Neuron (in vitro differentiated cells): ENCODE measurements around the gene SLC2A9.

Source experiments
- H2AFZ ChIP-seq: one replicate; pipeline ENCODE4 v1.6.1; 2013; ENCODE audit warnings: low read depth, mild to moderate bottlenecking, inconsistent platforms, low read length, moderate library complexity
- H3K27me3 ChIP-seq: one replicate; pipeline ENCODE4 v1.6.1; 2013; ENCODE audit warnings: low read length; ENCODE audit not compliant: insufficient read depth
- H3K36me3 ChIP-seq: one replicate; pipeline ENCODE4 v1.6.1; 2013; ENCODE audit warnings: low read length; ENCODE audit not compliant: insufficient read depth
- H3K4me1 ChIP-seq: one replicate; pipeline ENCODE4 v1.6.1; 2013; ENCODE audit warnings: low read length; ENCODE audit not compliant: insufficient read depth
- H3K4me3 ChIP-seq: 2 replicates; pipeline ENCODE4 v1.5.1; 2013; ENCODE audit warnings: mild to moderate bottlenecking, low read length, moderate library complexity
- H3K9me3 ChIP-seq: one replicate; pipeline ENCODE4 v1.6.1; 2013; ENCODE audit warnings: low read length

The SLC2A9 gene

DNA sequence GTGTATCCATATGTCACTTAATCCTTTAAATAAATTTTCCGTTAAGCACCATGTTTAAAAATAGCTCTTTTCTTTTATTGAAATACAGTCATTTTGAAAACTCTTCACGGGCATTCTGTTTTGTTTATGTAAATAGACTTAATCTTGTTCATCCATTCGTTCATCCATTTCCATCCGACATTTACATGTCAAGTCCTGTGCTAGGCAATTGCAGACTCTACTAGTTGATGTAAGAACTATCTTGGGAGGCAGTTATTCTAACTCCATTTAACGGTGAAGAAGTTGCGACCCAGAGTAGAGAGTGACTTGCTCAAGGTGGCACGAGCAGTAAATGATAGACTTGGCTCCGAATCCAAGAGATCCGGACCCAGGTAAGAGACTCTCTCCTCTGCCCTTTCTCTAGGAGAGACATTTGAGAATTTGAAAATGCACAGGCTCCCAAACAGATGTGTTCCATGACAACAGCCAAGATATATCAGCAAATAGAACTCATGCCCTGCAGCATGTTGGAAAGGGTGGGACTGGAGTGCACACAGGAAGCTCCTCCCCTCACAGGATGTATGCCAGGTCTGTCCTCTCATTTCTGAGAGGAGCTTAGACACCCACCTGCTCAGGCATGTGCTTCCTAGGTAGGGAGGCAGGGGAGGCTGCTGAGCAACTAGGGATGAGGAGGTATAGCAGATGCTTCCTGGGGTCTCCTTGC, 175.4 kb downstream of the SLC2A9 start:
- Histone ChIP-seq H3K4me1 (no peaks in the 10 kb centered on the region), H2AFZ (no peak overlapping the region), H3K9me3 (no peaks in the 10 kb centered on the region), H3K27me3 (no peaks in the 10 kb centered on the region), H3K36me3 (no peaks in the 10 kb centered on the region), H3K4me3 (no peak overlapping the region)

DNA sequence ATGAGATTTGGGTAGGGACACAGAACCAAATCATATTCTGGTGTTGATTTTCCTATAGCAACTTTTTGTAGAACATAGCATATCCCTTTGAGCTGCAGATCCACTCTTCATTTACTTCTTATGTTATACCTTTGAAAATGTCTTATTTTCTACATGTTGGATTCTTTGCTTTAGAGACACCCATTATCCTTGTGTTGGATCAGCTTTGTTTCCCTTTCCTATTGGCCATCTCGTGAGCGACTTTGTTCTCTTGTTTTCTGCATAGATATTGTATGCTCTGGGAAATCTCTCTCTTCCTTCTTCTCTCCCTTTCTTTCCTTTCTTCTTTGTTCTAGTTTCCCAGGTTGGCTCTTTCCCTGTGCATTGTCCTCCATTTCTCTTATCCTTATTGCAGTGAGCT, 180.2 kb downstream of the SLC2A9 start:
- Histone ChIP-seq H3K4me1 (no peaks in the 10 kb centered on the region), H3K9me3 (no peaks in the 10 kb centered on the region), H2AFZ (no peak overlapping the region), H3K4me3 (no peak overlapping the region), H3K36me3 (no peaks in the 10 kb centered on the region), H3K27me3 (no peaks in the 10 kb centered on the region)

DNA sequence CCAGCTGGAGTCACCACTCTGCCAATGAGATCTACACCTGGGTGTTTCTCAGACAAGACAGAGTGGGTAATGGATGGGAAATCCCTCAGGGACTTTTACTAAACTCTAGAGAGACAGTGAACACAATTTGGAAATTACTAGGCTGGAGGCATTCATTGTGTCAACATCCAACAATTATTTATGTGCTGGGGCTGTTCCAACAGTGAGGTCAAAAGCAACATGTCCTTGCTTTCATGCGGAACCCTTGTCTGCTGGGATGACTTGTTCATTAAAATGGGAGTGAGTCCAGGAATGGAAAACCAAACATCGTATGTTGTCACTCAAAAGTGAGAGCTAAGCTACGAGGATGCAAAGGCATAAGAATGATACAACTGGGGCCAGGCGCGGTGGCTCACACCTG, 185.9 kb downstream of the SLC2A9 start:
- no peaks in the 10 kb centered on the region for H3K4me1 ChIP-seq
- H3K4me3 ChIP-seq = no peak overlapping the region
- no peaks in the 10 kb centered on the region for H3K27me3 ChIP-seq
- H2AFZ ChIP-seq = no peak overlapping the region
- H3K36me3 ChIP-seq = no peaks in the 10 kb centered on the region
- H3K9me3 ChIP-seq = no peaks in the 10 kb centered on the region

DNA sequence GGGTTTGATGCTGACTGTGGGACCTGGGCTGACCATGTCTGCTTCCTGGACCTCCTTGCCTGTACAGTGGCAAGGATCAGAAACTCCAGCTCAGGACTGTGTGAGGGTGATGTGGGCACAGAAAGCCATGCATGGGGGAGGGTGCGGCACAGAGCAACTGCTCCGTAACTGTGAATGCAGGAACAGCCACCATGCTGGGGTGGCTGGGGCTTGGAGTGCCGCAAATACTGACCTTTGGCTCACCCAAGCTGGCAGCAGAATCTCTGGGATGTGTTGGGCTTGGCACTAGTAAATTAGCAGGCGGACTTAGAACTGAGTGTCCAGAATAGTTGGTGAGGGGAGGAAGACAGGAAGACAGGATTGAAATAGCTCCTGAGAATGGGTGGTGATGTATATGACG, 187.9 kb downstream of the SLC2A9 start:
- Histone ChIP-seq H3K36me3 (no peaks in the 10 kb centered on the region), H3K4me1 (no peaks in the 10 kb centered on the region), H3K9me3 (no peaks in the 10 kb centered on the region), H2AFZ (no peak overlapping the region), H3K27me3 (no peaks in the 10 kb centered on the region), H3K4me3 (no peak overlapping the region)

DNA sequence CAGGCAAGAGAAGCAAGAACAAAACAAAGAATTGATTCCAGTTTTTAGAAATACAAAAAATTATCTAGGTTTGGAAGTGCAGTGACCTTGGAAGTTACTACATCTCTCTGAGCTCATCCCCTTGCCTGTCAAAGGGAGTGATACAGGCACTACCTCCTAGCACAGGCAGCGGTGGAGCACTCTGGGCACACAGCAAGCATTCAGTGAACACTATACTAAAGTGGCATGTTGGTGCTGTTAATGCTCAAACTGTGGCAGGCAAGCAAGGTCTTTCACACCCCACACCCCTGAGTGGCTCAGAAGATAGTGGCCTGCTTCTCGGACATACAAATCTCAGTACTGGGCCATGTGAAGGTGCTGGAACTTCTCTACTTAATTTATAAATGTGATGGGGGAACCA, 188.7 kb downstream of the SLC2A9 start:
- Histone ChIP-seq H3K36me3 (no peaks in the 10 kb centered on the region), H2AFZ (no peak overlapping the region), H3K4me1 (no peaks in the 10 kb centered on the region), H3K27me3 (no peaks in the 10 kb centered on the region), H3K4me3 (no peak overlapping the region), H3K9me3 (no peaks in the 10 kb centered on the region)

DNA sequence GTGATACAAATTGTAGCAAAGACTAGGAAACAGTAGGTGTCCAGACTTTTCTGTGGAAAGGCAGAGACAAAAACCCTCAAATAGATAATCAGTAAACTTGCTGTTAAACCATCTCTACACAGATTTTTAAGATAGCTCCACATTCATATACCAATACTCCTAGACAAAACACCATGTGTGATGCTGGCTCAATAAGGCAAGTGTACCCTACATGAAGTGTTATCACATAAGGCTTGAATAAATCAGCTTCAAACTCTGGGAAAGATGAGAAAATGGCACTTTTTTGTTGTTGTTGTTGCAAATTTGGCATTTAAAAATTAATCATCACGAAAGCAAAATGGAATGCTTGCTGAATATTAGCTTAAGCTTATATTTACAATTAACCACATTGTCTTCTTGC, 194.7 kb downstream of the SLC2A9 start:
- no peaks in the 10 kb centered on the region for H3K9me3 ChIP-seq
- H3K27me3 ChIP-seq = no peaks in the 10 kb centered on the region
- H3K4me3 ChIP-seq = no peak overlapping the region
- H2AFZ ChIP-seq = no peak overlapping the region
- no peaks in the 10 kb centered on the region for H3K36me3 ChIP-seq
- H3K4me1 ChIP-seq = no peaks in the 10 kb centered on the region

DNA sequence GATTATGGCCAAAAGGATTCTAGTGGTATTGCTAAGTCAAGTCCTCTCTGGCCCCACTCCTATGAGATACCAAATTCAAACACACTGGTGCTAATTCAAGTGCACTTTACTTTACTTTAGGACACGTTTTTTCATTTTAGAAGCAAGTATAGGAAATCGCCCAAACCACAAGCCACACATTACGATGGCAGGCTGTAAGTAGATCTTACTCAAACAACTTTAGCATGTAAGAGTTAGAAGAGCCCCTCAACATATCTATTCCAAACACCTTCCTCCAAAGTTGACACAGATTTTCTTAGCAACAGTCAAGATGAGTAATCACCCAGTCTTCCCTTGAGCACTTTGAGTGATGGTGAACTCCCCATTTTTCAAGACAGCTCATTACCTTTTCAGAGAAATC, 196.2 kb downstream of the SLC2A9 start:
- no peaks in the 10 kb centered on the region for H3K9me3 ChIP-seq
- no peak overlapping the region for H2AFZ ChIP-seq
- no peak overlapping the region for H3K4me3 ChIP-seq
- no peaks in the 10 kb centered on the region for H3K4me1 ChIP-seq
- no peaks in the 10 kb centered on the region for H3K27me3 ChIP-seq
- no peaks in the 10 kb centered on the region for H3K36me3 ChIP-seq

DNA sequence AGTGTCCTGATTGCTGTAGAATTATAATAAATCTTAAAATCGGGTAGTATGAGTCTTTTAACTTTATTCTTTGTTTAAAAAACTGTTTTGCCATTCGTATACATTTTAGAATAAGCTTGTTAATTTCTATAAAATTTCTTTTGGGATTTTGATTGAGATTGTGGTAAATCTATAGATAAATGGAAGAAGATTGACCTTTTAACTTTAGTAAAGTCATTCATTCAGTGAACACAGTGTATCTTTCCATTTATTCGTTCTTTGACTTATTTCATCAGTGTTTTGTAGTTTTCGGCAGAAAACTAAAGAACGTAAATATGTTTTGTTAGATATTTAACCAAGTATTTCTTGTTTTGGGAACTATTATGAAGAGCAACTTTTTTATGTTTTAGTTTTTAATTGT, 201.0 kb downstream of the SLC2A9 start:
- Histone ChIP-seq H3K4me3 (no peak overlapping the region), H3K4me1 (no peaks in the 10 kb centered on the region), H3K9me3 (no peaks in the 10 kb centered on the region), H3K36me3 (no peaks in the 10 kb centered on the region), H3K27me3 (no peaks in the 10 kb centered on the region), H2AFZ (no peak overlapping the region)

DNA sequence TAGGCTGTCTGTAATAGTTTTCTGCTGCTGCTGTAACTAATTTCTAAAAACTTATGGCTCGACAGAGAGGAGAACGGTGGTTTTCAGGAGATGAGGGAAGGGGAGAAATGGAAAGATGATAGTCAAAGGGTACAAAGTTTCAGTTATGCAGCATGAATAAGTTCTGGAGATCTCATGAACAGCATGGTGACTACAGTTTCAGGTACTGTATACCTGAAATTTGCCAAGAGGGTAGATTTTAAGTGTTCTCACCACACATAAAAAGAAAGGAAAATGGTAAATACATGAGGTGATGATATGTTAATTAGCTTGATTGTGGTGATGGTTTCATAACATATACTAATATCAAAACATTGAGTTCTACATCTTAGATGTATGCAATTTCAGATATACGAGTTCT, 205.0 kb downstream of the SLC2A9 start:
- Histone ChIP-seq H3K36me3 (no peaks in the 10 kb centered on the region), H3K4me1 (no peaks in the 10 kb centered on the region), H3K4me3 (no peak overlapping the region), H3K27me3 (no peaks in the 10 kb centered on the region), H2AFZ (no peak overlapping the region), H3K9me3 (no peaks in the 10 kb centered on the region)

DNA sequence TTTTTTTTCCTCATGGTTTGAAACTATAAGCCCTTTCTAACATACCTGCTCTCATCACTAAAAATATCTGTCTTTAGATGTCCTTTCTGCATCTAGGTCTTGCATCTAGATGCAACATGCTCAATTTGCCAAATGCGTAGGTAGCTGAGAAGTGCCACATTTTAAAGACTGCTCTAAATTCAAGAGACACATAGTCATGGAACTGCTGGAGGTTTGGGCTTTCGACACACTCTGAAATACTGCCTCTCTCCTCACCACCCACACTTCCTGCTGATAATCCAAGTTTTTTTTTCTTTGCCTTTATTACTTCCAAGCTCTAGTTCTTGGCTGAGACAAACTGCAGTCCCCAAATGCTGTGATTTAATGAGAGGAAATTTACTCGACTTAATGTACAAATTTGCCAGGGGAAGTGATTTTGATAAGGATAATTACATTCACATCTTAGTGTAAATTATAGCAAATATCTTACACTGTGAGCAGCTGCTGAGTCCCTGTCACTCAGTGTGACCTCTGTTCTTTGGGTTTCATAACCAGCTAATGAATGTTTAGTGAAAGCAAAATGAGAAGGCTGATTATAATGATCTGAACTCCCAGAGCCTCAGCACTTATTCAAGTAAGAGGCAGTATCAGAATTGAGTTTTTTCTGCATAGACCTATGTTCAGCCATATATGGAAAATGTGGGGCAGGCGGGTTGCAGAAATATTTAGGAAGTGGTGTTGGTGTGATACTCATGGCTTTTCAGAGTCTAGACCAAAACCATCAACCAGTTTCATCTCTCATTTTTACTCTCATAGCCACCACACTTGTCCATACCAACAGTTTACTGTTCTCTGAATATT, 208.6 kb downstream of the SLC2A9 start:
- Histone ChIP-seq H3K27me3 (no peaks in the 10 kb centered on the region), H3K4me3 (no peak overlapping the region), H3K36me3 (no peaks in the 10 kb centered on the region), H3K4me1 (no peaks in the 10 kb centered on the region), H3K9me3 (no peaks in the 10 kb centered on the region), H2AFZ (no peak overlapping the region)

DNA sequence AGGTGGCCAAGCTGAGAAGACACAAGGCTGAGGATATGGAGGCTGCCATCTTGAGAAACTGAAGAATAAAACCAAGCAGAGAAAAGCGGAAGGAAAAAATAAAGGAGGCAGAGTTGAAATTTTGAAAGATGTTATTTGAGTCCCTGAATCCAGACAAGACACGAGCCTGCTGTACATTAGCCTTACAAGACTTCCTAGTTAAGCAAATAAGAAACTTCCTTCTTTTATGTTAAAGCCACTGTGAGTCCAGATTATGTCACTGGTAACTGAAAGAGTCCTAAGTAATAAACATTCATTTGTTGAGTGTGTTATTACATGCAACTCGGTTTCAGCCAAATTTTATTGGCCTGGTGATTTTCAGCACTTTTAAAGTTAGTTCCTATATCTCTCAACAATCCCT, 209.5 kb downstream of the SLC2A9 start:
- Histone ChIP-seq H3K4me3 (no peak overlapping the region), H3K27me3 (no peaks in the 10 kb centered on the region), H2AFZ (no peak overlapping the region), H3K36me3 (no peaks in the 10 kb centered on the region), H3K4me1 (no peaks in the 10 kb centered on the region), H3K9me3 (no peaks in the 10 kb centered on the region)

DNA sequence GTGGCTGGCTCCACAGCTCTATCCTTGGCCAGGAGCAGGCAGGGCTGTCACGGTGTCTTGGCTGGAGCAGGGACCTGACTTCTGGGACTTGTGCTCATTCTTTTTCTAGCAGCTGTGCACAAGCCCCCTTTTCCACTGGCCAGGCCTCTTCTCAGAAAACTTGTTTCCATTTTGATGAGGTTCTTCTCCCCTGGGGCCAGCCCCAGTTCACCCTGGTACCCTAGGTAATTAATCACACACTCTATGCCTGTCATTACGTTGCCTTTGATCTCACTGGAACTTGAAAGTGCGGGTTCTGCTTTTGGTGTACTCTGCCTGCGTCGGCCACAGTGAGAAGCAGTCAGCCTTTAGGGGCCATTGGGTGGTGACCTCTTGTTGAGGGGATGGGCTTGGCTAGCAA, 213.2 kb downstream of the SLC2A9 start:
- Histone ChIP-seq H3K4me3 (no peak overlapping the region), H3K36me3 (no peaks in the 10 kb centered on the region)

DNA sequence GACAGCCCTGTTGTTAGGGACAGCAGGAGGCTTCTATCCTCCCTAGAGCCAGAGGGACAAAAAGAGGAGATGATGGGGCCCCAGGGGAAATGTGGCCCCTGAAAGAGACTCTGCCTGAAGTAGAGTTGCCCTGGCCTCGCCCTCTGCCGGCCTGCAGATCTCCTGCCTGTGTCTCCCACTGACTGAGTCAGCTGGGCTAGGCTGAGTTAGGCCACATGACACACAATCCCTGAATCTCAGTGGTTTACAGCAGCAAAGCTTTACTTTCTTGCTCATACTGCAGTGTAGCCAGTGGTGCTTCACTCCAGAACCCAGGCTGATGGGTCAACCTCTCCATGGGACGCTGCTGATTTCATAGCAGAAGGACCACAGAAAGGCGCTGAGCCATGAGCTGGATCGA, 216.4 kb downstream of the SLC2A9 start:
- H3K27me3 ChIP-seq = no peaks in the 10 kb centered on the region
- H3K9me3 ChIP-seq = no peaks in the 10 kb centered on the region
- no peak overlapping the region for H2AFZ ChIP-seq
- H3K4me3 ChIP-seq = no peak overlapping the region
- no peaks in the 10 kb centered on the region for H3K4me1 ChIP-seq
- no peaks in the 10 kb centered on the region for H3K36me3 ChIP-seq

More for the DNA sequence above, 213.2 kb downstream of the SLC2A9 start:
- H3K9me3 ChIP-seq = no peaks in the 10 kb centered on the region
- no peaks in the 10 kb centered on the region for H3K27me3 ChIP-seq
- no peak overlapping the region for H2AFZ ChIP-seq
- no peaks in the 10 kb centered on the region for H3K4me1 ChIP-seq
